HL-60 (cell line): ENCODE data around the gene EPB41.

Experiments used
- POLR2AphosphoS5 ChIP-seq: IDR thresholded peaks from 2 replicates; pipeline ENCODE4 v1.6.1; 2012; ENCODE audit warnings: low read depth
- REST ChIP-seq: IDR thresholded peaks from 2 replicates; pipeline ENCODE4 v1.6.1; 2012; ENCODE audit warnings: low read depth; ENCODE audit not compliant: insufficient replicate concordance
- SPI1 ChIP-seq: IDR thresholded peaks from 2 replicates; pipeline ENCODE4 v1.6.1; 2012; ENCODE audit warnings: low read depth, mild to moderate bottlenecking, borderline replicate concordance
- TF ChIP-seq, protein P1 (sequence below): IDR thresholded peaks from one replicate; pipeline ENCODE4 v1.5.1; 2011; ENCODE audit warnings: low read length, control low read depth, inconsistent platforms; ENCODE audit not compliant: insufficient read depth

DNA sequence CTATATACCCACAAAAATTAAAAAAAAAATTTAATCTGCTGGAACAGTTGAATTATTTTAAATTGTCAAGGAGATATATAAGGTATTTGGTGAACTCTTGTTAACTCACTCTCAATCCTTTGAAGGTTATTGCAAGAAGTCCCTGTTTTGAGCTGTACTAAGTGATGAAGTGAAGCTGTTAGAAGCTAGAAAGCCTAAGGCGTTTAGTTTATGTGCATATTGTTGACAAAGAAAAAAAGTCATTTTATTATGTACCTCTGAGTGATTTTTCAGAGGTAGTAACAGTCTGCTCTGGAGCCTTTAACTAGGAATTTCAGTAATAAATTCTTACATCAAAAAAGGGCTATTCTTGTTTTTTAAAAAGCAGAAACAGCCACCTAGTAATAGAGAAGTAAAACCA is 149.7 kb downstream of the EPB41 start:
- no peak for TF ChIP-seq POLR2AphosphoS5
- TF ChIP-seq SPI1: no peak
- TF ChIP-seq REST: no peak
- TF ChIP-seq, protein P1, sequence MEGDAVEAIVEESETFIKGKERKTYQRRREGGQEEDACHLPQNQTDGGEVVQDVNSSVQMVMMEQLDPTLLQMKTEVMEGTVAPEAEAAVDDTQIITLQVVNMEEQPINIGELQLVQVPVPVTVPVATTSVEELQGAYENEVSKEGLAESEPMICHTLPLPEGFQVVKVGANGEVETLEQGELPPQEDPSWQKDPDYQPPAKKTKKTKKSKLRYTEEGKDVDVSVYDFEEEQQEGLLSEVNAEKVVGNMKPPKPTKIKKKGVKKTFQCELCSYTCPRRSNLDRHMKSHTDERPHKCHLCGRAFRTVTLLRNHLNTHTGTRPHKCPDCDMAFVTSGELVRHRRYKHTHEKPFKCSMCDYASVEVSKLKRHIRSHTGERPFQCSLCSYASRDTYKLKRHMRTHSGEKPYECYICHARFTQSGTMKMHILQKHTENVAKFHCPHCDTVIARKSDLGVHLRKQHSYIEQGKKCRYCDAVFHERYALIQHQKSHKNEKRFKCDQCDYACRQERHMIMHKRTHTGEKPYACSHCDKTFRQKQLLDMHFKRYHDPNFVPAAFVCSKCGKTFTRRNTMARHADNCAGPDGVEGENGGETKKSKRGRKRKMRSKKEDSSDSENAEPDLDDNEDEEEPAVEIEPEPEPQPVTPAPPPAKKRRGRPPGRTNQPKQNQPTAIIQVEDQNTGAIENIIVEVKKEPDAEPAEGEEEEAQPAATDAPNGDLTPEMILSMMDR: no peak
